Body of pancreas (tissue), 4 donors: ENCODE data around the gene WRAP73. TPM values are rescaled to one million over a fixed set of nuclear protein-coding genes. Genes with fewer than 3 reads are reported as not detected.

Experiments
- ATAC-seq: fragments of 150-250 bp; one replicate; pipeline ENCODE4 v1.9.1; 2016
- DNase-seq, 4 donors: peaks; one replicate each; pipeline ENCODE4 v3.0.0-alpha.2; 2019
- H3K27ac ChIP-seq, 4 donors: fragments of 200-600 bp; sonication (generic); 1 replicate in 3 of 4; 2 replicates in 1 of 4; pipeline versions ENCODE4 v1.5.1 to v1.6.1; 2016 to 2019; ENCODE audit warnings: mild to moderate bottlenecking in 1 of 4, mixed read lengths in 1 of 4, moderate library complexity in 1 of 4
- H3K27me3 ChIP-seq, 2 donors: fragments of 200-600 bp; sonication (generic); one replicate each; pipeline ENCODE4 v1.6.0; 2016; ENCODE audit warnings: mild to moderate bottlenecking in 1 of 2
- H3K36me3 ChIP-seq, 2 donors: fragments of 200-600 bp; sonication (generic); replicated peaks in 1 of 2; 2 replicates each; pipeline ENCODE4 v1.5.1; 2016; ENCODE audit warnings: low read depth in 2 of 2; ENCODE audit not compliant: insufficient read depth in 1 of 2
- H3K4me1 ChIP-seq: fragments of 200-600 bp; sonication (generic); one replicate; pipeline ENCODE4 v1.6.0; 2016
- H3K4me3 ChIP-seq, 2 donors: fragments of 200-600 bp; sonication (generic); 1 replicate in 1 of 2; 2 replicates in 1 of 2; pipeline ENCODE4 v1.5.1; 2016 to 2019
- H3K9me3 ChIP-seq, 3 donors: fragments of 200-600 bp; sonication (generic); 1 replicate in 2 of 3; 2 replicates in 1 of 3; pipeline ENCODE4 v1.5.1; 2016
- POLR2A ChIP-seq, 3 donors: fragments of 450-650 bp; IDR thresholded peaks; one replicate each; pipeline ENCODE4 v1.6.1; 2016; ENCODE audit warnings: antibody characterized with exemption in 3 of 3, mild to moderate bottlenecking in 2 of 3
- WGBS, 2 donors: methylation state at CpG; one replicate each; pipeline ENCODE4 v1.1.5; 2017; 5-methylcytosine and 5-hydroxymethylcytosine counted together
- intact Hi-C: fragments of 100-400 bp; cut with DNase I; formaldehyde crosslinking; loops from one replicate; pipeline ENCODE4 v1.15.1; 2023
- total RNA-seq, 2 donors: library from RNA; depleted of rRNA; stranded (reverse); fragments of >200 nt; gene quantifications; one replicate each; pipeline ENCODE4 v1.1.0, GENCODE V29; 2016
- TF ChIP-seq, protein P1 (sequence below), 7 experiments: fragments of 450-650 bp in 4 of 7; fragments of 200-600 bp in 3 of 7; sonication (generic) in 3 of 7; IDR thresholded peaks; one replicate each; pipeline ENCODE4 v1.5.1; 2016 to 2019; ENCODE audit warnings: antibody characterized with exemption in 7 of 7

The WRAP73 gene
- total RNA-seq, 2 donors from 2014 or later: 7.8 to 35.6 TPM

DNA sequence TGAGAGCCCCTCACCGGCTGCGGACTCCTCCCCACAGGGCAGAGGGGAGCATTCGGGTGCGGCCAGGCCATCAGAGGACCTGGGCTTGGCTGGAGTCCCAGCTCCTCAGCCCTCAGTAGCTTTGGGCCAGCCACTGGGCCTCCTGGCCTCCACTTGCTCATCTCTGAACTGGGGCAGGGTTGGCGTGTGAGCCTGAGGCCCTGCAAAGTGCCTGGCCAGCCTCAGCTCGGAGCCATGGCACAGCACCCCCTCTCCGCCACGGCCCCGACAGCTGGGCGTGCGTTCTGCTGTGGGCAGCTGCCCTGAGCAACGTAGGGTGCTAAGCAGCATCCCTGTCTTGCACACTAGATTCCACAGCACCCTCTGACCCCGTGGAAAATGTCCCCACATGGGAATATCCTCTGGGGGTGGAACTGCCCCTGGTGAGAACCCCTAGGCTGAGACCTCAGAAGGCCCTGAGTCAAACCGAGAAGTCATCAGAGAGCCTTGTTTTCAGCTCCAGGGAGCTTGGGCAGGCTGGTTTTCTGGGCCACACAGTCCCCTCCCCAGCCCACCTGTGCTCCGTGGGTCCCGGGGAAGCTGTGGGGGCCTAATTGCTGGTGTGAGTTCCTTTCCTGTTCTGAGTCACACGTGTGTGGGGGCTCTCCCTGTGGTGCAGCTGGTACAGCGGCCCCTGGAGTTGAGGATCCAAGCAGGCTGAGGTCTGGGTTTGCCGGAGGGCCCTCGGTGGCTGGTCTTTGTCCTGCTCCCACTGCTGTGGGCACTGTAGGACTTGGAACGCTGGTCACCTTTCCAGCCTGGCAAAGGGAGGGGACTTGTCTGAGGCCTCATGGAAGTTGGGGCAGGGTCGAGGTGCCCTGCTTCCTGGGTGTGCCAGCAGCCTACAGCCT lies 26.9 kb upstream of the WRAP73 start:
- no peaks in the 10 kb centered on the region for H3K27me3 ChIP-seq
- DNase-seq: no peak

DNA sequence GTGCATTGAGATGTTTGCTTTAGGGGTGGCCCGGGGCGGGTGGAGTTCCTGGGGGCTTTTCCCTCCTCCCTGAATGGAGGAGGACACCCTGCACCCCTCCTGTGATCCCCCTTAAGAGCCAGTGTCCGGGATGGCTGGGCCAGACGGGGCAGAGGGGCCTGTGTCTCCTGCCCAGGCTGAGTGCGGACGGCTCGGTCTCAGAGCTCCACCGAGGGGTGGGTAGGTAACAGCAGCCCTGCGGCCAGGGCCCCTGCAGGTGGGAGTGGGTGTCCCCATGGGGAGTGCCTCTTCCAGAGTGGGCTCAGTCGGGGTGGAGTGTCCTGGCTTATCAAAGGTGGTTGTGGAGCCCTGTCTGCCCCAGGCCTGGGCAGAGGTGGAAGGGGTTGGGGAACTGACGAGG lies 25.5 kb upstream of the WRAP73 start:
- DNase-seq (no peak), ATAC-seq (no peak)
- intact Hi-C loops: no loop called here
- Histone ChIP-seq H3K9me3 (no peaks in the 10 kb centered on the region), H3K36me3 (no peaks in the 10 kb centered on the region), H3K4me3 (no peak overlapping the region), H3K27me3 (no peaks in the 10 kb centered on the region), H3K4me1 (peaks cover 23% of the 10 kb centered on the region), H3K27ac (no peak overlapping the region)
- no peak for TF ChIP-seq POLR2A (IDR thresholded peaks at IDR 0.05)
- TF ChIP-seq, protein P1, sequence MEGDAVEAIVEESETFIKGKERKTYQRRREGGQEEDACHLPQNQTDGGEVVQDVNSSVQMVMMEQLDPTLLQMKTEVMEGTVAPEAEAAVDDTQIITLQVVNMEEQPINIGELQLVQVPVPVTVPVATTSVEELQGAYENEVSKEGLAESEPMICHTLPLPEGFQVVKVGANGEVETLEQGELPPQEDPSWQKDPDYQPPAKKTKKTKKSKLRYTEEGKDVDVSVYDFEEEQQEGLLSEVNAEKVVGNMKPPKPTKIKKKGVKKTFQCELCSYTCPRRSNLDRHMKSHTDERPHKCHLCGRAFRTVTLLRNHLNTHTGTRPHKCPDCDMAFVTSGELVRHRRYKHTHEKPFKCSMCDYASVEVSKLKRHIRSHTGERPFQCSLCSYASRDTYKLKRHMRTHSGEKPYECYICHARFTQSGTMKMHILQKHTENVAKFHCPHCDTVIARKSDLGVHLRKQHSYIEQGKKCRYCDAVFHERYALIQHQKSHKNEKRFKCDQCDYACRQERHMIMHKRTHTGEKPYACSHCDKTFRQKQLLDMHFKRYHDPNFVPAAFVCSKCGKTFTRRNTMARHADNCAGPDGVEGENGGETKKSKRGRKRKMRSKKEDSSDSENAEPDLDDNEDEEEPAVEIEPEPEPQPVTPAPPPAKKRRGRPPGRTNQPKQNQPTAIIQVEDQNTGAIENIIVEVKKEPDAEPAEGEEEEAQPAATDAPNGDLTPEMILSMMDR (IDR thresholded peaks at IDR 0.05): no peak
- WGBS, 2 donors: 64 to 76% methylated on average over 3 to 11 of the region's 11 CpGs

More for the DNA sequence above, 26.9 kb upstream of the WRAP73 start:
- intact Hi-C loops: no loop called here
- no peak for TF ChIP-seq POLR2A (IDR thresholded peaks at IDR 0.05)
- TF ChIP-seq, protein P1 (IDR thresholded peaks at IDR 0.05): no peak
- no peak overlapping the region for H3K27ac ChIP-seq
- peaks cover 16% of the 10 kb centered on the region for H3K4me1 ChIP-seq
- no peak overlapping the region for H3K4me3 ChIP-seq
- no peak for ATAC-seq
- H3K36me3 ChIP-seq: no peaks in the 10 kb centered on the region
- 76 to 82% methylated on average over 9 to 22 of the region's 22 CpGs for WGBS, 2 donors
- H3K9me3 ChIP-seq: no peaks in the 10 kb centered on the region

GRCh38 chr1:3674100-3675094 lies 24.5 kb upstream of the WRAP73 start:
- ATAC-seq: peak; percentile 75
- intact Hi-C loops: no loop called here
- Histone ChIP-seq H3K9me3 (no peaks in the 10 kb centered on the region), H3K36me3 (no peaks in the 10 kb centered on the region), H3K27ac (no peak overlapping the region), H3K4me3 (no peak overlapping the region), H3K27me3 (no peaks in the 10 kb centered on the region), H3K4me1 (peaks cover 26% of the 10 kb centered on the region)
- TF ChIP-seq POLR2A (IDR thresholded peaks at IDR 0.05): no peak
- TF ChIP-seq, protein P1 (IDR thresholded peaks at IDR 0.05): no peak
- DNase-seq: peak; percentile 35 to 62 (median 57)
- 40 to 45% methylated on average over 16 to 29 of the region's 30 CpGs for WGBS, 2 donors

DNA sequence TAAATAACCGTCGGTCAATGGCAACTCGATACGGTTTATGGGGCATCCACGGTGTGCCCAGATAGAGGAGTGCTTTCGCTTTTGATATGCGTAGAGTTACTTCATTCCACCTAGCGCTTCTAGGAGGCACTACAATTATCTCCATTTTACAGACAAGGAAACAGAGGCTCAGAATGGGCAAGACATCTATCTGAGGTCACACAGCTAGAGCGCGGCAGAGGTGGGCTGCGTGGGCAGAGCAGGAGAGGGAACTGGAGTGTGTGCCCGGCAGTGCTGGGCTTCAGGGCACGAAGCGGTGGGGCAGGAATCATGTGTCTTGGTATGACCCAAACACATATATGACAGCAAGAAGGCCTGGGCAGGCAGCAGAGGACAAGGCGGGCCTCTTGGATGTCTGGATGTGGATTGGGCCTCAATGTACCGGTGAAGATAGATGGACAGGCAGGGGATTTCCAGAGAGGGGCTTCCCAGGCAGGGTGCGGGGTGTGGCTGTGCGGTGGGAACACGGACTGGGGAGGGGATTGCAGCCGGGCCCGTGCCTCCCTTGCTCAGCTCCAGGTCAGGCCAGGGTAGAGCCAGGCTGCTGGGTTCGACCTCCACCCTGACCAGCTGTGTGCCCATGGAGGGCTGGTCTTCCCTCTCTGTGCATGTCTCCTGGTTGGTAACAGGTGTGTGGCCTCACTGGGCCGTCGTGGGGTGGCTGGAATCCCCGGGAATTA lies 23.6 kb upstream of the WRAP73 start:
- Histone ChIP-seq H3K4me3 (no peak overlapping the region), H3K27ac (no peak overlapping the region), H3K9me3 (no peaks in the 10 kb centered on the region), H3K36me3 (no peaks in the 10 kb centered on the region), H3K4me1 (peaks cover 34% of the 10 kb centered on the region), H3K27me3 (no peaks in the 10 kb centered on the region)
- no peak for TF ChIP-seq POLR2A (IDR thresholded peaks at IDR 0.05)
- TF ChIP-seq, protein P1 (IDR thresholded peaks at IDR 0.05): no peak
- intact Hi-C loops: no loop called here
- no peak for ATAC-seq
- WGBS, 2 donors: 85 to 91% methylated on average over 17 to 24 of the region's 25 CpGs
- DNase-seq: peak in 1 of 4 donors; percentile 11
